HepG2 (cell line): Measurements from ENCODE around the gene AGPAT2.

Source experiments
- ATF7 ChIP-seq, 2 experiments: fragments of 450-650 bp in 1 of 2; sonication (generic) in 1 of 2; formaldehyde crosslinking in 1 of 2; IDR thresholded peaks; 2 replicates each; pipeline versions ENCODE4 v1.4.0 to v1.6.1; 2016 to 2020; ENCODE audit warnings: antibody characterized with exemption in 1 of 2, mild to moderate bottlenecking in 1 of 2, missing genetic modification reagents in 1 of 2
- CREM ChIP-seq, 2 experiments: sonication (generic) in 1 of 2; formaldehyde crosslinking in 1 of 2; IDR thresholded peaks; 2 replicates each; pipeline versions ENCODE4 v1.4.0 to v1.6.1; 2016 to 2020; ENCODE audit warnings: antibody characterized with exemption in 1 of 2, mild to moderate bottlenecking in 1 of 2, missing genetic modification reagents in 1 of 2
- FOXO1 ChIP-seq: sonication (generic); formaldehyde crosslinking; IDR thresholded peaks from 2 replicates; pipeline ENCODE4 v1.4.0; 2020; ENCODE audit warnings: missing genetic modification reagents
- GTF3A ChIP-seq: sonication (generic); formaldehyde crosslinking; conservative IDR thresholded peaks from 2 replicates; pipeline ENCODE4 v1.4.0; 2020; ENCODE audit warnings: mild to moderate bottlenecking, missing genetic modification reagents
- RAD51 ChIP-seq: fragments of 450-650 bp; IDR thresholded peaks from 2 replicates; pipeline ENCODE4 v1.6.1; 2016; ENCODE audit warnings: borderline replicate concordance
- TF ChIP-seq, protein P1 (sequence below): sonication (generic); formaldehyde crosslinking; IDR thresholded peaks from 2 replicates; pipeline ENCODE4 v1.4.0; 2020; ENCODE audit warnings: missing genetic modification reagents

DNA sequence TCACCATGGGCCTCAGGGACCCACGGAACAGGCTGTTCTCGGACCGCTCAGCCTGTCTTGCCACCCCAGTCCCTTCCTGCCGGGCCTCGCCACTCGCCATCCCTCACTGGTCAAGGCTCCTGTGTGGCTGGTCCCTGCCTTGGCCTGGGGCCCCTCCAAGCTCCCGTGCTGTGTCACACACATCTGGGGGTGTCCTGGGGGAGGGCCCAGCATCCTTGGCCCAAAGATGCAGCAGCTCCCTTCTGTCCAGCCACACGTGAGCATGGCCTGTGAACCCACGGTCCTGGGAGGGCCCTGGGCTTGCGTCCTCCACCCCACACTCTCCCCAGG lies 25.0 kb downstream of the AGPAT2 start:
- TF ChIP-seq, protein P1, sequence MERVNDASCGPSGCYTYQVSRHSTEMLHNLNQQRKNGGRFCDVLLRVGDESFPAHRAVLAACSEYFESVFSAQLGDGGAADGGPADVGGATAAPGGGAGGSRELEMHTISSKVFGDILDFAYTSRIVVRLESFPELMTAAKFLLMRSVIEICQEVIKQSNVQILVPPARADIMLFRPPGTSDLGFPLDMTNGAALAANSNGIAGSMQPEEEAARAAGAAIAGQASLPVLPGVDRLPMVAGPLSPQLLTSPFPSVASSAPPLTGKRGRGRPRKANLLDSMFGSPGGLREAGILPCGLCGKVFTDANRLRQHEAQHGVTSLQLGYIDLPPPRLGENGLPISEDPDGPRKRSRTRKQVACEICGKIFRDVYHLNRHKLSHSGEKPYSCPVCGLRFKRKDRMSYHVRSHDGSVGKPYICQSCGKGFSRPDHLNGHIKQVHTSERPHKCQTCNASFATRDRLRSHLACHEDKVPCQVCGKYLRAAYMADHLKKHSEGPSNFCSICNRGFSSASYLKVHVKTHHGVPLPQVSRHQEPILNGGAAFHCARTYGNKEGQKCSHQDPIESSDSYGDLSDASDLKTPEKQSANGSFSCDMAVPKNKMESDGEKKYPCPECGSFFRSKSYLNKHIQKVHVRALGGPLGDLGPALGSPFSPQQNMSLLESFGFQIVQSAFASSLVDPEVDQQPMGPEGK (CRISPR knock-in tag) = no peak
- TF ChIP-seq FOXO1 (CRISPR knock-in tag) (no peak), ATF7 (IDR thresholded peaks at IDR 0.05) (no peak), ATF7 (CRISPR knock-in tag; IDR thresholded peaks at IDR 0.05) (no peak), GTF3A (no peak), RAD51 (no peak), CREM (IDR thresholded peaks at IDR 0.05) (no peak), CREM (CRISPR knock-in tag; IDR thresholded peaks at IDR 0.05) (no peak)
